Measurements from ENCODE around the gene GIPC1. TPM values are rescaled to one million over a fixed set of nuclear protein-coding genes. Genes with fewer than 3 reads are reported as not detected.

The GIPC1 gene
- polyA plus RNA-seq, 2 donors = 269 to 368 TPM

DNA sequence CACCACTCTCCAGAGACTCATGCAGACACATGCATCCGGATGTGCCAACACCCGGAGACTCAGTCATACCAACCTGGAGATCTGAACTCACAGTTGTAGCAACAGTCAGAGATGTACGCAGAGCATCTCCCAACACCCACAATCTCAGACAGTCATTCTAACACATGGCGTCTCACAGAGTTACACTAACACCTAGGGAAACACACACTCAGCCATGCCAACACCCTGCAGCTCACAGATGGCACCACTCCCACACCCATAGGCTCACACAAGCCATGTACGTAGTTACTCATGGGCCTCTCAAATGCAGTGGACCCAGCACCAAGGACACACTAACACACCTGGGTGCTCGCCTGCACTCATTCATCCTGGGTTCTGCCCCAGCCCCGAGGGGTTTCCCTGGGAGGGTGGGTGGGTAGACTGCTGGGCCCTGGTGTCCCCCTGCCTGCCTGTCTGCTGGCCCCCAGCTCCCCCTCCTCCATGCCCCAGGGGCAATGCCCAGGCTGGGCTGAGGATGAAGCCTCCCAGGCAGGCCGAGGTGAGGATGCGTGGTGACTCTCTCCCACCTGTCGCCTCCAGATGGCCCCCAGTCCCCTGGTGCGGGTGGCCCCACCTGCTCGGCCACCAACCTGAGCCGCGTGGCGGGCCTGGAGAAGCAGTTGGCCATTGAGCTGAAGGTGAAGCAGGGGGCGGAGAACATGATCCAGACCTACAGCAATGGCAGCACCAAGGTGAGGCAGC lies 52.9 kb downstream of the GIPC1 start:
- Histone ChIP-seq H3K27me3 (ENCODE audit: control insufficient read depth in 1 of 2, insufficient read depth in 2 of 2, low read length in 2 of 2) (no peaks in the 10 kb centered on the region), H3K36me3 (ENCODE audit: control insufficient read depth in 2 of 2, insufficient read depth in 2 of 2, low read length in 1 of 2) (peaks cover 13 to 33% of the 10 kb centered on the region in 2 donors), H3K27ac (ENCODE audit: low read depth in 2 of 2, low read length in 1 of 2) (no peak overlapping the region), H3K4me1 (ENCODE audit: control insufficient read depth in 2 of 2, insufficient read depth in 2 of 2, low read length in 1 of 2) (peaks cover 0 to 10% of the 10 kb centered on the region in 2 donors), H3K9me3 (ENCODE audit: control insufficient read depth in 2 of 2, insufficient read depth in 1 of 2, low read depth in 1 of 2, low read length in 1 of 2) (no peaks in the 10 kb centered on the region), H3K4me3 (ENCODE audit: low read depth in 1 of 2, low read length in 2 of 2) (no peak overlapping the region)
- WGBS, 2 donors = 90 to 95% methylated on average over 16 of the region's 16 CpGs

GRCh38 chr19:14441041-14441938 lies 54.6 kb downstream of the GIPC1 start:
- H3K4me3 ChIP-seq (ENCODE audit: low read depth in 1 of 2, low read length in 2 of 2) = no peak overlapping the region

DNA sequence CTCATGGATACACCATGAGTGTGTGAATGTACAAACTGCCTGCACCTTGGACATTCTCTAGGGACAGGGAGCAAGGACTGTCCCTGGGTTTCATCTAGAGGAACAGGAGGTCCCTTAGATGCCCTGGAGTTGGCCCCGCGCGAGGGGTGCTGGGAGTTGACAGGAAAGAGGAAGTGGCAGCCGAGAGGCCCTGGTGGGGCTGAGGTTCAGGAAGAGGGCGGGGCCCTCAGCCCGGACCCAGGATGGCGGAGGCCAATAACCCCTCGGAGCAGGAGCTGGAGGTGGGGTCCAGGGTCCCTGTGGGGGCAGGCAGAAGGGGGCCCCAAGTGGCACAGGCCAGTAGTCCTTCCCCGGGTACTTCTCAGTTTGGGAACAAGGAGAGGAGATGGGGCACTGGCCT lies 55.9 kb downstream of the GIPC1 start:
- Histone ChIP-seq H3K27me3 (ENCODE audit: control insufficient read depth in 1 of 2, insufficient read depth in 2 of 2, low read length in 2 of 2) (no peaks in the 10 kb centered on the region), H3K36me3 (ENCODE audit: control insufficient read depth in 2 of 2, insufficient read depth in 2 of 2, low read length in 1 of 2) (peaks cover 13 to 24% of the 10 kb centered on the region in 2 donors), H3K4me3 (ENCODE audit: low read depth in 1 of 2, low read length in 2 of 2) (peak overlapping the region in 1 of 2 donors; percentile 27), H3K27ac (ENCODE audit: low read depth in 2 of 2, low read length in 1 of 2) (peak overlapping the region in 1 of 2 donors; percentile 18), H3K9me3 (ENCODE audit: control insufficient read depth in 2 of 2, insufficient read depth in 1 of 2, low read depth in 1 of 2, low read length in 1 of 2) (no peaks in the 10 kb centered on the region), H3K4me1 (ENCODE audit: control insufficient read depth in 2 of 2, insufficient read depth in 2 of 2, low read length in 1 of 2) (peaks cover 0 to 13% of the 10 kb centered on the region in 2 donors)
- WGBS, 2 donors = 53 to 60% methylated on average over 9 of the region's 9 CpGs

More at GRCh38 chr19:14441041-14441938, 54.6 kb downstream of the GIPC1 start:
- peaks cover 13 to 25% of the 10 kb centered on the region in 2 donors for H3K36me3 ChIP-seq (ENCODE audit: control insufficient read depth in 2 of 2, insufficient read depth in 2 of 2, low read length in 1 of 2)
- 85 to 90% methylated on average over 34 of the region's 34 CpGs for WGBS, 2 donors
- H3K4me1 ChIP-seq (ENCODE audit: control insufficient read depth in 2 of 2, insufficient read depth in 2 of 2, low read length in 1 of 2) = peaks cover 0 to 10% of the 10 kb centered on the region in 2 donors
- no peak overlapping the region for H3K27ac ChIP-seq (ENCODE audit: low read depth in 2 of 2, low read length in 1 of 2)
- no peaks in the 10 kb centered on the region for H3K9me3 ChIP-seq (ENCODE audit: control insufficient read depth in 2 of 2, insufficient read depth in 1 of 2, low read depth in 1 of 2, low read length in 1 of 2)
- no peaks in the 10 kb centered on the region for H3K27me3 ChIP-seq (ENCODE audit: control insufficient read depth in 1 of 2, insufficient read depth in 2 of 2, low read length in 2 of 2)

- Histone ChIP-seq H3K27ac (ENCODE audit: low read depth in 2 of 2, low read length in 1 of 2) (no peak overlapping the region), H3K36me3 (ENCODE audit: control insufficient read depth in 2 of 2, insufficient read depth in 2 of 2, low read length in 1 of 2) (peaks cover 9 to 17% of the 10 kb centered on the region in 2 donors), H3K4me3 (ENCODE audit: low read depth in 1 of 2, low read length in 2 of 2) (no peak overlapping the region), H3K9me3 (ENCODE audit: control insufficient read depth in 2 of 2, insufficient read depth in 1 of 2, low read depth in 1 of 2, low read length in 1 of 2) (no peaks in the 10 kb centered on the region), H3K4me1 (ENCODE audit: control insufficient read depth in 2 of 2, insufficient read depth in 2 of 2, low read length in 1 of 2) (peaks cover 7 to 24% of the 10 kb centered on the region in 2 donors), H3K27me3 (ENCODE audit: control insufficient read depth in 1 of 2, insufficient read depth in 2 of 2, low read length in 2 of 2) (no peaks in the 10 kb centered on the region)
- WGBS, 2 donors = 70 to 73% methylated on average over 9 of the region's 9 CpGs
These were observed 56.9 kb downstream of the GIPC1 start for GRCh38 chr19:14439014-14439413.

DNA sequence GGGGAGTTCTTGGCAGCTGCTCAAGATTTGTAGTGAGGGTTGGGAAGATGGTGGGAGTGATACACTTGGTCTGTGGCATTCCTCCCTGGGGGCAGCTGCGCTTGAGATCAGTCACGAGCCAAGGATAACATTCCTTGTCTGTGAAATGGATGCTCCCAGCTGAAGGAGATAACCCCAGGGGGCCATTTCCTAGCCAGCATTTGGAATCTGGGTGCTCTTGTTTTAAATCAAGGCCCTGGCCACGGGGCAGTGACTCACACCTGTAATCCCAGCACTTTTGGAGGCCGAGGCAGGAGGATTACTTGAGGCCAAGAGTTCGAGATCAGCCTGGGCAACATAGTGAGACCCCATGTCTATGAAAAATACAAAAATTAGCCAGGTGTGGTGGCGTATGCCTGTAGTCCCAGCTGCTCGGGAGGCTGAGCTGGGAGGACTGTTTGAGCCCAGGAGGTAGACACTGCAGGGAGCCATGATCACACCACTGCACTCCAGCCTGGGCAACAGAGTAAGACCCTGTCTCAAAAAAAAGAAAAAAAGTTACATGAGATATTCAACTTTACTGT lies 58.3 kb downstream of the GIPC1 start:
- peaks cover 0 to 4% of the 10 kb centered on the region in 2 donors for H3K36me3 ChIP-seq (ENCODE audit: control insufficient read depth in 2 of 2, insufficient read depth in 2 of 2, low read length in 1 of 2)
- WGBS, 2 donors = 87 to 92% methylated on average over 7 of the region's 7 CpGs
- peaks cover 7 to 21% of the 10 kb centered on the region in 2 donors for H3K4me1 ChIP-seq (ENCODE audit: control insufficient read depth in 2 of 2, insufficient read depth in 2 of 2, low read length in 1 of 2)
- H3K27me3 ChIP-seq (ENCODE audit: control insufficient read depth in 1 of 2, insufficient read depth in 2 of 2, low read length in 2 of 2) = no peaks in the 10 kb centered on the region
- no peaks in the 10 kb centered on the region for H3K9me3 ChIP-seq (ENCODE audit: control insufficient read depth in 2 of 2, insufficient read depth in 1 of 2, low read depth in 1 of 2, low read length in 1 of 2)
- no peak overlapping the region for H3K4me3 ChIP-seq (ENCODE audit: low read depth in 1 of 2, low read length in 2 of 2)
- H3K27ac ChIP-seq (ENCODE audit: low read depth in 2 of 2, low read length in 1 of 2) = no peak overlapping the region

GRCh38 chr19:14435320-14436050 lies 60.4 kb downstream of the GIPC1 start:
- 73 to 75% methylated on average over 17 of the region's 17 CpGs for WGBS, 2 donors
- H3K27me3 ChIP-seq (ENCODE audit: control insufficient read depth in 1 of 2, insufficient read depth in 2 of 2, low read length in 2 of 2) = no peaks in the 10 kb centered on the region
- no peak overlapping the region for H3K4me3 ChIP-seq (ENCODE audit: low read depth in 1 of 2, low read length in 2 of 2)
- no peaks in the 10 kb centered on the region for H3K9me3 ChIP-seq (ENCODE audit: control insufficient read depth in 2 of 2, insufficient read depth in 1 of 2, low read depth in 1 of 2, low read length in 1 of 2)
- peaks cover 7 to 25% of the 10 kb centered on the region in 2 donors for H3K4me1 ChIP-seq (ENCODE audit: control insufficient read depth in 2 of 2, insufficient read depth in 2 of 2, low read length in 1 of 2)
- no peaks in the 10 kb centered on the region for H3K36me3 ChIP-seq (ENCODE audit: control insufficient read depth in 2 of 2, insufficient read depth in 2 of 2, low read length in 1 of 2)
- H3K27ac ChIP-seq (ENCODE audit: low read depth in 2 of 2, low read length in 1 of 2) = peak overlapping the region; percentile 61 to 75

DNA sequence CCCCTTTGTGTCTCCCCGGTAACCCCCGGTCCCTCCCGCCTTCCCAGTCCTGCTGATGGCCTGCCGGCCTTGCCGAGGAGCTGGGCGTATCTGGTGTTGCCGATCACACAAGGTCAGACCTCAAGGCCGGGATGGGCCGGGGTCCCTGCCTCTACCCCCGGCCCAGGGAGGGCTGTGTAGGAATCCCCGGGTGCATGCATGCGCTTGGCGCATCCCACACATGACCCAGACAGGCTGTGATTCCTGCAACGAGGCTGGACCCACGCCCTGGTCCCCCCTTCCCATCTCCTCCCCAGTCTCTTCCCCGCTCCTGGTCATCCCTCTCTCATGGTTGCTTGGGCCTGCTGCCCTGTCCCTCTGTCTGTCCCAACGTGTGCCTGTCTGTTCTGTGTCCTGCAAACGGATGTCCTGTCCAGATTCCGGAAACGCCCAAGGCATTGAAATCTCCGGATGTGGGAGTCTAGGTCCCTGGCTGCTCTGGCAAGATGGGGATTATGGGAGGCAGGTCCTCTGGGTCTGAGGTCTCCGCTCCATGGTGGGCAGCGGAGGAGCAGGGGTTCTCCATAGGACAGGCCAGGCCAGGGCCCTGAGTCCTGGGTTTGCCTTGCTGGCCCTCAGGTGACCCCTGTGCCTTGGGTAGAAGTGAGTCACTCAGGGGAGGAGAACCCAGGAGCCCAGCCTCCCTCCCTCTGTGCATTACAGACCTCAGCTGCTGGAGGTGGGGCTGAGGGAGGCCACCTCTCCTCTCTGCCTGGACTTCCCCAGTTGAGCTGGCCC lies 61.2 kb downstream of the GIPC1 start:
- Histone ChIP-seq H3K9me3 (ENCODE audit: control insufficient read depth in 2 of 2, insufficient read depth in 1 of 2, low read depth in 1 of 2, low read length in 1 of 2) (no peaks in the 10 kb centered on the region), H3K27ac (ENCODE audit: low read depth in 2 of 2, low read length in 1 of 2) (peak overlapping the region; percentile 61 to 75), H3K4me1 (ENCODE audit: control insufficient read depth in 2 of 2, insufficient read depth in 2 of 2, low read length in 1 of 2) (peaks cover 7 to 25% of the 10 kb centered on the region in 2 donors), H3K27me3 (ENCODE audit: control insufficient read depth in 1 of 2, insufficient read depth in 2 of 2, low read length in 2 of 2) (no peaks in the 10 kb centered on the region), H3K36me3 (ENCODE audit: control insufficient read depth in 2 of 2, insufficient read depth in 2 of 2, low read length in 1 of 2) (no peaks in the 10 kb centered on the region), H3K4me3 (ENCODE audit: low read depth in 1 of 2, low read length in 2 of 2) (peak overlapping the region; percentile 13 to 56)
- 48 to 57% methylated on average over 23 of the region's 23 CpGs for WGBS, 2 donors

DNA sequence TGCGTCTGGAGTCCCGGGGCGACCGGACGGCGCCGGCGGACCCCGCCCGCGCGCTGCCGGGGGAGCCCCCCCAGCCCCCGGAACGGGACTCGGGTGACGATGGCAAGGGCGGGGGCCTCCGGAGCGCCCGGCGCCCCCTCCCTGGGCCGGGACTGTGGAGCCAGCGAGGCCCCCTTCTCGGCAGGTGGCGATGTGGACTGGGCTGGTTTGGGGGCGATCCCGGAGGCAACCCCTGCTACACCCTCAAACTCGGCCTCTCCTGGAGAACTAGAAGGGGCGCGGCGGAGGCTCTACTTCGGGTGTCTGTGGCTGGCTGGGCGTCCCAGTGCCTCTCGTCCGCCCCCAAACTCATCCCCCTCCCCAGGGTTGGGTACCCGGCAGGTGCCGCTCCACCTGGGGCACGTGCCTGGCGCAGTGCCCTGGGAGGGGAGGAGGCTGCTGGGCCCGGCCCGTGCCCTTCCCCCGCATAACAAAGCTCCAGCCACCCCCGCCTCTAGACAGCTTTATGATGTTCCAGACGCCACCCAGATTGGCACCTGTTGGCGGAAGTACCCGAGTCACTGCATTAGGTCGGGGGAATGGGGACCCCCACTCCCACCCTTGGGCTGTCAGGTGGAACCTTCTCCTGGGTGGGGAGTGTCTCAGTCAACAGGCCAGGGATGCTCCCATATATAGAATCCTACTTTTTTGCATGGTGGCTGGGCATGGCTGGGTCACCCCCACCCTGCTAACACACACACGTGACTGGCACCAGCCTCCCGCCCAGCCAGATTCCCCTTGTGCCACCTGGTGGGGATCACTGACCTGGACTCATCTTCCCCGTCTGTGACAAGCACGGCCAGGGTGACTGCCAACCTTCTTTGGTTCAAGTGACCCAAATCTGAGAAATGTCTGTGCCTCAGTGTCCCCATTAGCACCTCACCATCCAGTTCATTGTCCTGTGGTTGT lies 62.1 kb downstream of the GIPC1 start:
- Histone ChIP-seq H3K36me3 (ENCODE audit: control insufficient read depth in 2 of 2, insufficient read depth in 2 of 2, low read length in 1 of 2) (no peaks in the 10 kb centered on the region), H3K9me3 (ENCODE audit: control insufficient read depth in 2 of 2, insufficient read depth in 1 of 2, low read depth in 1 of 2, low read length in 1 of 2) (no peaks in the 10 kb centered on the region), H3K4me3 (ENCODE audit: low read depth in 1 of 2, low read length in 2 of 2) (peak overlapping the region; percentile 56 to 66), H3K27ac (ENCODE audit: low read depth in 2 of 2, low read length in 1 of 2) (peak overlapping the region; percentile 61 to 75), H3K27me3 (ENCODE audit: control insufficient read depth in 1 of 2, insufficient read depth in 2 of 2, low read length in 2 of 2) (no peaks in the 10 kb centered on the region), H3K4me1 (ENCODE audit: control insufficient read depth in 2 of 2, insufficient read depth in 2 of 2, low read length in 1 of 2) (peaks cover 7 to 19% of the 10 kb centered on the region in 2 donors)
- 3 to 9% methylated on average over 22 to 52 of the region's 52 CpGs for WGBS, 2 donors

All from esophagus (tissue), 2 donors.